GM18861 (cell line): ENCODE measurements around the gene SV2B.

Source experiments
- ATAC-seq: cut with Tn5 transposase; IDR thresholded peaks from one replicate; pipeline ENCODE4 v1.9.1; 2021; ENCODE audit not compliant: unreplicated experiment

SV2B gene

GRCh38 chr15:91136386-91136923, 36.4 kb downstream of the SV2B start:
- ATAC-seq: no peak

GRCh38 chr15:91140601-91141000, 40.5 kb downstream of the SV2B start:
- ATAC-seq: no peak

- no peak for ATAC-seq
Measured at GRCh38 chr15:91141097-91141496, 41.0 kb downstream of the SV2B start.

- ATAC-seq: no peak
Measured at GRCh38 chr15:91142106-91142744, 42.2 kb downstream of the SV2B start.

GRCh38 chr15:91142946-91143345, 42.9 kb downstream of the SV2B start:
- no peak for ATAC-seq

- no peak for ATAC-seq
Measured at GRCh38 chr15:91146728-91147127, 46.7 kb downstream of the SV2B start.

- no peak for ATAC-seq
Measured at GRCh38 chr15:91148243-91148642, 48.2 kb downstream of the SV2B start.

GRCh38 chr15:91150502-91151160, 50.6 kb downstream of the SV2B start:
- no peak for ATAC-seq

- no peak for ATAC-seq
Measured at GRCh38 chr15:91151781-91152563, 51.9 kb downstream of the SV2B start.

GRCh38 chr15:91152896-91153581, 53.0 kb downstream of the SV2B start:
- ATAC-seq: no peak

- ATAC-seq: no peak
Measured at GRCh38 chr15:91153954-91154353, 53.9 kb downstream of the SV2B start.

- ATAC-seq: no peak
Measured at GRCh38 chr15:91156175-91156726, 56.2 kb downstream of the SV2B start.

- ATAC-seq: no peak
Measured at GRCh38 chr15:91158415-91159394, 58.6 kb downstream of the SV2B start.

GRCh38 chr15:91165850-91166249, 65.8 kb downstream of the SV2B start:
- no peak for ATAC-seq

GRCh38 chr15:91168457-91168856, 68.4 kb downstream of the SV2B start:
- ATAC-seq: no peak

GRCh38 chr15:91171334-91171733, 71.3 kb downstream of the SV2B start:
- no peak for ATAC-seq

GRCh38 chr15:91182101-91182500, 82.0 kb downstream of the SV2B start:
- no peak for ATAC-seq

GRCh38 chr15:91183596-91183995, 83.5 kb downstream of the SV2B start:
- ATAC-seq: no peak

- ATAC-seq: no peak
Measured at GRCh38 chr15:91184441-91184840, 84.4 kb downstream of the SV2B start.
